ENCODE measurements around the gene PSMD1. TPM values are rescaled to one million over a fixed set of nuclear protein-coding genes. Genes with fewer than 3 reads are reported as not detected.

The PSMD1 gene
- total and polyA plus RNA-seq, 2 donors (not counting 3 experiments of a cell fraction or from before 2014, with no cell fraction given) = 163 to 209 TPM

DNA sequence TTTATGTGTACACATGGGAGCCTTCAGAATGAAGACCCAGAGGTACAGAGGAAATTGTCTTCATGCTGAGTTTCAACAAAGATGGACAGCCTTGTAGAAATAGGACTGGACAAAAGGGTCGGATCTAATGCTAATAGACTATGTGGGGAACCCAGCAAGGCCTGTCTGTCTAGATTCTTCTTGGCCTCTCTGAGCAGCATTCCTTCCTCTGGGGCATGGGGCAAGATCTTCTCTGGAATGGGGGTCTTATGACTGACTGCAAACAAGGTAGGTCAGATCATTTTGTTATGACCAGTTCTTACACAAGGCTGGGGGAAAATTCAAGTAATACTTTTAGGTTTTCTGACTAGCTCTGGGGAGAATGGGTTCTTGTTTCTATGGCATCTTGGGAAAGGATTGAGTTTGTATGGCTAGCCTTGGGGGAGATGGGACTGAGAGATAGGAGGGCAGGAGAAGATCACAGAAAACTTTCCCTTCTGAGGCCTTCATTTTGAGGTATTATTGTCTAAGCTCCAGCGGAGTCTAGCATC lies 46.4 kb upstream of the PSMD1 start:
- H4K20me1 ChIP-seq (replicated peaks; ENCODE audit: control insufficient read depth, extremely low read depth, insufficient read depth, low read length) = no peaks in the 10 kb centered on the region
- no peak overlapping the region for H3K9ac ChIP-seq (replicated peaks; ENCODE audit: extremely low read depth, insufficient read depth, low read length)
- DNase-seq (ENCODE audit: low read depth, low spot score) (no peak), FAIRE-seq (no peak)
- H3K79me2 ChIP-seq (ENCODE audit: control insufficient read depth, insufficient read depth, low read length) = no peaks in the 10 kb centered on the region
- no peak overlapping the region for H3K4me3 ChIP-seq (replicated peaks in 1 of 3; ENCODE audit: insufficient read depth in 1 of 3, low read depth in 1 of 3, low read length in 3 of 3)
- no TSS peak for BruUV-seq (replicated peaks)
- TF ChIP-seq POLR2A (IDR thresholded peaks at IDR 0.05; ENCODE audit: low read depth, low read length) = no peak
- POLR2A ChIA-PET = no interaction called here
- H3K36me3 ChIP-seq (ENCODE audit: control insufficient read depth in 2 of 2, extremely low read depth in 1 of 2, insufficient read depth in 2 of 2, low read length in 2 of 2) = no peaks in the 10 kb centered on the region
- no peak overlapping the region for H2AFZ ChIP-seq (ENCODE audit: low read depth, low read length)
- H3K4me2 ChIP-seq (ENCODE audit: insufficient read depth, low read length) = no peak overlapping the region
- H3K9me3 ChIP-seq (replicated peaks; ENCODE audit: control insufficient read depth, insufficient read depth, low read length) = no peaks in the 10 kb centered on the region
- H3K9me1 ChIP-seq (replicated peaks; ENCODE audit: control insufficient read depth, extremely low read depth, insufficient read depth, low read length) = no peaks in the 10 kb centered on the region
- CTCF ChIA-PET = interaction anchor here (0.8 kb wide), 1 partner anchor 23 kb away, joined by 3 read pairs; no protein-coding TSS in a partner anchor
- intact Hi-C loops (cut with micrococcal nuclease) = no loop called here
- dilution Hi-C loops (cut with MboI; ENCODE audit: extremely low pct_ligation_motif_present, low sequenced_read_pairs) = no loop called here
- no peak overlapping the region for H3K27ac ChIP-seq (ENCODE audit: insufficient read depth, low read depth, low read length)
- H3K27me3 ChIP-seq (ENCODE audit: control insufficient read depth in 2 of 2, insufficient read depth in 2 of 2, low read length in 2 of 2) = peaks cover 7 to 9% of the 10 kb centered on the region in 2 experiments
- no peaks in the 10 kb centered on the region for H3K4me1 ChIP-seq (ENCODE audit: control insufficient read depth, extremely low read depth, insufficient read depth, low read length)

DNA sequence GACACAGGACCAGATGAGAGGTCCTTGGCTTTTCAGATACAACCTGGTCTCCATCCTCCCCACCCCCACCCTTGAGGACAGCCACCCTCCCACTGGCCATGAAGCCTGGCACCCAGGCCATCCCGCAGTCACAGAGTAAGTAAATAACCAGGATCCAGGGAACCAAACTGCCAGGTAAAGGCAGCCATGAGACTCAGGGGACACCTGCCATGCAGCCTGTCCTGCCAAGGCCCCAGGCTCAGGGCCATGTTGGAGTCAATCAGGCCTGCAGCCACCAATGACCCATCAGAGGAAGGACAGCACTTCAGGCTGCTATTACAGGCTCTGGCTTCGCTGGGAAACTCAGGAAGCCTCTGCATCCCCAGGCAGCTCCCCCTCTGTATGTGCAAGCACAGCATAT lies 45.1 kb upstream of the PSMD1 start:
- Histone ChIP-seq H3K9ac (replicated peaks; ENCODE audit: extremely low read depth, insufficient read depth, low read length) (no peak overlapping the region), H3K9me3 (replicated peaks; ENCODE audit: control insufficient read depth, insufficient read depth, low read length) (no peaks in the 10 kb centered on the region), H3K4me1 (ENCODE audit: control insufficient read depth, extremely low read depth, insufficient read depth, low read length) (no peaks in the 10 kb centered on the region), H2AFZ (ENCODE audit: low read depth, low read length) (no peak overlapping the region), H3K4me2 (ENCODE audit: insufficient read depth, low read length) (no peak overlapping the region), H3K27ac (ENCODE audit: insufficient read depth, low read depth, low read length) (no peak overlapping the region), H4K20me1 (replicated peaks; ENCODE audit: control insufficient read depth, extremely low read depth, insufficient read depth, low read length) (no peaks in the 10 kb centered on the region), H3K4me3 (replicated peaks in 1 of 3; ENCODE audit: insufficient read depth in 1 of 3, low read depth in 1 of 3, low read length in 3 of 3) (no peak overlapping the region), H3K79me2 (ENCODE audit: control insufficient read depth, insufficient read depth, low read length) (no peaks in the 10 kb centered on the region), H3K27me3 (ENCODE audit: control insufficient read depth in 2 of 2, insufficient read depth in 2 of 2, low read length in 2 of 2) (peaks cover 7 to 9% of the 10 kb centered on the region in 2 experiments), H3K9me1 (replicated peaks; ENCODE audit: control insufficient read depth, extremely low read depth, insufficient read depth, low read length) (no peaks in the 10 kb centered on the region), H3K36me3 (ENCODE audit: control insufficient read depth in 2 of 2, extremely low read depth in 1 of 2, insufficient read depth in 2 of 2, low read length in 2 of 2) (no peaks in the 10 kb centered on the region)
- CTCF ChIA-PET = interaction anchor here (1.0 kb wide), 1 partner anchor 11 kb away, joined by 3 read pairs; no protein-coding TSS in a partner anchor
- DNase-seq (ENCODE audit: low read depth, low spot score) (no peak), FAIRE-seq (no peak)
- POLR2A ChIA-PET = no interaction called here
- dilution Hi-C loops (cut with MboI; ENCODE audit: extremely low pct_ligation_motif_present, low sequenced_read_pairs) (no loop called here), intact Hi-C loops (cut with micrococcal nuclease) (no loop called here)
- BruUV-seq (replicated peaks) = no TSS peak
- TF ChIP-seq POLR2A (IDR thresholded peaks at IDR 0.05; ENCODE audit: low read depth, low read length) (no peak), GATA2 (IDR thresholded peaks at IDR 0.05; ENCODE audit: insufficient read depth, insufficient read length, low read depth, low read length) (no peak), JUN (IDR thresholded peaks at IDR 0.05; ENCODE audit: borderline replicate concordance, insufficient read depth, insufficient read length, low read depth) (no peak), MAX (IDR thresholded peaks at IDR 0.05; ENCODE audit: insufficient read depth, insufficient read length) (no peak)
